ENCODE measurements around the gene POLE4. TPM values are rescaled to one million over a fixed set of nuclear protein-coding genes. Genes with fewer than 3 reads are reported as not detected.

POLE4 gene
- polyA plus RNA-seq, 3 donors: 35.0 to 345 (median 304) TPM

- intact Hi-C loops (cut with micrococcal nuclease): no loop called here
- Mint-ChIP-seq H3K27me3 (ENCODE audit: low read depth in 3 of 3) (peaks cover 0 to 2% (median 0%) of the 10 kb centered on the region in 3 donors), H3K9me3 (peaks cover 5 to 25% (median 22%) of the 10 kb centered on the region in 7 donors), H3K27ac (peak overlapping the region in 2 of 7 donors; percentile 5 to 34), H3K4me1 (peaks cover 24% of the 10 kb centered on the region), H3K36me3 (peaks cover 0 to 59% of the 10 kb centered on the region in 2 donors), H3K4me3 (no peak overlapping the region)
- Histone ChIP-seq H3K27me3 (ENCODE audit: control insufficient read depth in 2 of 2, insufficient read depth in 2 of 2, low read length in 2 of 2) (no peaks in the 10 kb centered on the region), H3K27ac (ENCODE audit: low read depth in 1 of 2, low read length in 2 of 2) (no peak overlapping the region), H4K20me1 (ENCODE audit: insufficient read depth, low read length) (no peaks in the 10 kb centered on the region), H2AFZ (ENCODE audit: insufficient read depth, low read depth, low read length, poor library complexity, severe bottlenecking) (no peak overlapping the region), H3K9ac (ENCODE audit: insufficient read depth, low read length, poor library complexity, severe bottlenecking) (no peak overlapping the region), H3K4me3 (replicated peaks in 1 of 3; ENCODE audit: low read depth in 2 of 3, low read length in 3 of 3) (no peak overlapping the region), H3K4me2 (replicated peaks; ENCODE audit: extremely low read depth, low read length, poor library complexity, severe bottlenecking) (no peak overlapping the region), H3K36me3 (replicated peaks in 1 of 2; ENCODE audit: control insufficient read depth in 1 of 2, insufficient read depth in 2 of 2, low read length in 2 of 2) (no peaks in the 10 kb centered on the region), H3K9me3 (replicated peaks in 1 of 2; ENCODE audit: control insufficient read depth in 1 of 2, insufficient read depth in 1 of 2, low read length in 2 of 2) (peaks cover 5 to 8% of the 10 kb centered on the region in 2 donors), H3K79me2 (ENCODE audit: insufficient read depth, low read length) (no peaks in the 10 kb centered on the region), H3K4me1 (ENCODE audit: control insufficient read depth in 1 of 2, insufficient read depth in 2 of 2, low read length in 2 of 2) (peaks cover 4 to 6% of the 10 kb centered on the region in 2 donors)
- WGBS (ENCODE audit: insufficient coverage): 100% methylated on average over 8 of the region's 8 CpGs
- no peak for DNase-seq
- TF ChIP-seq CTCF (IDR thresholded peaks at IDR 0.05): no peak
Observed at GRCh38 chr2:74952575-74952974, 5.9 kb upstream of the POLE4 start.

GRCh38 chr2:74953796-74954499 lies 4.5 kb upstream of the POLE4 start:
- no peak overlapping the region for H3K27ac ChIP-seq (ENCODE audit: low read depth in 1 of 2, low read length in 2 of 2)
- H3K4me1 ChIP-seq (ENCODE audit: control insufficient read depth in 1 of 2, insufficient read depth in 2 of 2, low read length in 2 of 2): peaks cover 13 to 19% of the 10 kb centered on the region in 2 donors
- Mint-ChIP-seq H3K9me3 (peaks cover 6 to 25% (median 18%) of the 10 kb centered on the region in 7 donors), H3K4me3 (no peak overlapping the region), H3K27ac (no peak overlapping the region), H3K4me1 (peaks cover 31% of the 10 kb centered on the region), H3K27me3 (ENCODE audit: low read depth in 3 of 3) (peaks cover 0 to 4% (median 0%) of the 10 kb centered on the region in 3 donors), H3K36me3 (peaks cover 0 to 50% of the 10 kb centered on the region in 2 donors)
- TF ChIP-seq CTCF (IDR thresholded peaks at IDR 0.05): no peak
- peaks cover under 1% of the 10 kb centered on the region for H3K79me2 ChIP-seq (ENCODE audit: insufficient read depth, low read length)
- WGBS (ENCODE audit: insufficient coverage): 100% methylated on average over 3 of the region's 10 CpGs
- H3K4me3 ChIP-seq (replicated peaks in 1 of 3; ENCODE audit: low read depth in 2 of 3, low read length in 3 of 3): no peak overlapping the region
- intact Hi-C loops (cut with micrococcal nuclease): no loop called here
- H2AFZ ChIP-seq (ENCODE audit: insufficient read depth, low read depth, low read length, poor library complexity, severe bottlenecking): no peak overlapping the region
- H3K9me3 ChIP-seq (replicated peaks in 1 of 2; ENCODE audit: control insufficient read depth in 1 of 2, insufficient read depth in 1 of 2, low read length in 2 of 2): peaks cover 5 to 8% of the 10 kb centered on the region in 2 donors
- H3K9ac ChIP-seq (ENCODE audit: insufficient read depth, low read length, poor library complexity, severe bottlenecking): no peak overlapping the region
- no peaks in the 10 kb centered on the region for H3K27me3 ChIP-seq (ENCODE audit: control insufficient read depth in 2 of 2, insufficient read depth in 2 of 2, low read length in 2 of 2)
- no peaks in the 10 kb centered on the region for H4K20me1 ChIP-seq (ENCODE audit: insufficient read depth, low read length)
- no peaks in the 10 kb centered on the region for H3K36me3 ChIP-seq (replicated peaks in 1 of 2; ENCODE audit: control insufficient read depth in 1 of 2, insufficient read depth in 2 of 2, low read length in 2 of 2)
- no peak for DNase-seq
- H3K4me2 ChIP-seq (replicated peaks; ENCODE audit: extremely low read depth, low read length, poor library complexity, severe bottlenecking): no peak overlapping the region
